ENCODE data around the gene THSD4. TPM values are rescaled to one million over a fixed set of nuclear protein-coding genes. Genes with fewer than 3 reads are reported as not detected.
"Not testable (repeated sequence)": the region's sequence is repeated elsewhere in the genome, so short reads cannot be mapped to it uniquely, and the experiment has no call there.

THSD4 gene
- total RNA-seq, 4 donors from 2014 or later, result 23.0 to 68.5 (median 48.6) TPM

DNA sequence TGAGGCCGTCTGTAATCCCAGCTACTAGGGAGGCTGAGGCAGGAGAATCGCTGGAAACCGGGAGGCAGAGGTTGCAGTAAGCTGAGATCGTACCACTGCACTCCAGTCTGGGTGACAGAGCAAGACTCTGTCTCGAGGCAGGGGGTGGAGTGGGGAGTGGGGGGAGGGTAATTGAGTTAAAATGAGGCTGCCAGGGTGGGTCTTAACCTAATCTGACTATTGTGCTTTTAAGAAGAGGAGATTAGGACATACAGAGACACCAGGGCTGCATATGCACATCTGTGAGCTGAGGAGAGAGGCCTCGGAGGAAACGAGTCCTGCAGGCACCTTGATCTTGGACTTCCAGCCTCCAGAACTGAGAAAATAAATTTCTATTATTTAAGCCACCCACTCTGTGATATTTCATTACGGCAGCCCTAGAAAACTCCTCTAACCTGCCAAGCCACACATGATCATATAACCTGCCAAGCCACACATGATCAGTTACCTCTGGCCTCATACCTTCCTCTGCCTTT is 197.0 kb downstream of the THSD4 start:
- 87 to 96% methylated on average over 8 of the region's 8 CpGs for WGBS, 2 donors
- H3K4me3 ChIP-seq (replicated peaks in 1 of 3), result no peak overlapping the region
- no peak overlapping the region for H3K27ac ChIP-seq
- intact Hi-C loops (cut with DNase I), result no loop called here
- DNase-seq, result no peak
- no peaks in the 10 kb centered on the region for H3K27me3 ChIP-seq
- no peak for TF ChIP-seq POLR2A (IDR thresholded peaks at IDR 0.05)
- TF ChIP-seq CTCF (IDR thresholded peaks at IDR 0.05), result no peak
- no peaks in the 10 kb centered on the region for H3K9me3 ChIP-seq
- H3K36me3 ChIP-seq, result no peaks in the 10 kb centered on the region
- H3K4me1 ChIP-seq, result no peaks in the 10 kb centered on the region

- no peaks in the 10 kb centered on the region for H3K36me3 ChIP-seq
- WGBS, 2 donors, result 78 to 81% methylated on average over 6 of the region's 6 CpGs
- DNase-seq, result no peak
- TF ChIP-seq CTCF (IDR thresholded peaks at IDR 0.05) (no peak), POLR2A (IDR thresholded peaks at IDR 0.05) (no peak)
- H3K9me3 ChIP-seq, result no peaks in the 10 kb centered on the region
- H3K4me1 ChIP-seq, result no peaks in the 10 kb centered on the region
- H3K27ac ChIP-seq, result no peak overlapping the region
- intact Hi-C loops (cut with DNase I), result no loop called here
- no peaks in the 10 kb centered on the region for H3K27me3 ChIP-seq
- no peak overlapping the region for H3K4me3 ChIP-seq (replicated peaks in 1 of 3)
Observed at GRCh38 chr15:71312731-71313460, 197.6 kb downstream of the THSD4 start.

- no peak overlapping the region for H3K27ac ChIP-seq
- intact Hi-C loops (cut with DNase I), result no loop called here
- 71 to 79% methylated on average over 3 of the region's 3 CpGs for WGBS, 2 donors
- no peak for DNase-seq
- H3K36me3 ChIP-seq, result no peaks in the 10 kb centered on the region
- H3K9me3 ChIP-seq, result no peaks in the 10 kb centered on the region
- H3K4me3 ChIP-seq (replicated peaks in 1 of 3), result no peak overlapping the region
- TF ChIP-seq CTCF (IDR thresholded peaks at IDR 0.05) (no peak), POLR2A (IDR thresholded peaks at IDR 0.05) (no peak)
- H3K27me3 ChIP-seq, result no peaks in the 10 kb centered on the region
- no peaks in the 10 kb centered on the region for H3K4me1 ChIP-seq
Observed at GRCh38 chr15:71313806-71314205, 198.5 kb downstream of the THSD4 start.

- intact Hi-C loops (cut with DNase I), result no loop called here
- no peaks in the 10 kb centered on the region for H3K36me3 ChIP-seq
- H3K27me3 ChIP-seq, result no peaks in the 10 kb centered on the region
- H3K4me1 ChIP-seq, result no peaks in the 10 kb centered on the region
- H3K9me3 ChIP-seq, result no peaks in the 10 kb centered on the region
- H3K4me3 ChIP-seq (replicated peaks in 1 of 3), result no peak overlapping the region
- TF ChIP-seq CTCF (IDR thresholded peaks at IDR 0.05), result no peak
- TF ChIP-seq POLR2A (IDR thresholded peaks at IDR 0.05), result no peak
- 96 to 100% methylated on average over 2 of the region's 2 CpGs for WGBS, 2 donors
- DNase-seq, result no peak
- H3K27ac ChIP-seq, result no peak overlapping the region
Observed at GRCh38 chr15:71314956-71315537, 199.8 kb downstream of the THSD4 start.

GRCh38 chr15:71316911-71317310 is 201.6 kb downstream of the THSD4 start:
- no peaks in the 10 kb centered on the region for H3K36me3 ChIP-seq
- WGBS, 2 donors, result 88 to 98% methylated on average over 1 of the region's 1 CpG
- no peak for DNase-seq
- H3K9me3 ChIP-seq, result no peaks in the 10 kb centered on the region
- intact Hi-C loops (cut with DNase I), result no loop called here
- no peak overlapping the region for H3K27ac ChIP-seq
- H3K4me3 ChIP-seq (replicated peaks in 1 of 3), result no peak overlapping the region
- H3K4me1 ChIP-seq, result no peaks in the 10 kb centered on the region
- TF ChIP-seq CTCF (IDR thresholded peaks at IDR 0.05) (no peak), POLR2A (IDR thresholded peaks at IDR 0.05) (no peak)
- H3K27me3 ChIP-seq, result no peaks in the 10 kb centered on the region

- H3K27me3 ChIP-seq; H3K36me3 ChIP-seq; H3K9me3 ChIP-seq; intact Hi-C loops (cut with DNase I); H3K4me3 ChIP-seq (replicated peaks in 1 of 3); H3K4me1 ChIP-seq; H3K27ac ChIP-seq; DNase-seq: not testable (repeated sequence)
- WGBS, 2 donors, result 95 to 96% methylated on average over 3 of the region's 3 CpGs
Observed at GRCh38 chr15:71319424-71319823, 204.2 kb downstream of the THSD4 start.

Data from thyroid gland (tissue), 4 donors.